ENCODE results near the gene DENND1A. TPM values are rescaled to one million over a fixed set of nuclear protein-coding genes. Genes with fewer than 3 reads are reported as not detected.

DENND1A gene
- total and polyA plus RNA-seq, 2 donors = 6.7 to 9.2 TPM

GRCh38 chr9:123925819-123926218 lies 4.1 kb downstream of the DENND1A start:
- H3K9me3 ChIP-seq (ENCODE audit: control insufficient read depth in 2 of 2, insufficient read depth in 1 of 2, low read length in 1 of 2) = no peaks in the 10 kb centered on the region
- WGBS = 31% methylated on average over 2 of the region's 2 CpGs
- no peaks in the 10 kb centered on the region for H3K36me3 ChIP-seq (ENCODE audit: control insufficient read depth in 2 of 2, insufficient read depth in 2 of 2, low read length in 1 of 2)
- H3K27ac ChIP-seq (ENCODE audit: low read depth in 1 of 2, low read length in 1 of 2) = no peak overlapping the region
- H3K4me3 ChIP-seq (ENCODE audit: low read length in 2 of 2) = no peak overlapping the region
- H3K27me3 ChIP-seq (ENCODE audit: control insufficient read depth in 2 of 2, insufficient read depth in 1 of 2, low read length in 1 of 2) = peaks cover 0 to 6% of the 10 kb centered on the region in 2 donors
- peaks cover 14 to 29% of the 10 kb centered on the region in 2 donors for H3K4me1 ChIP-seq (ENCODE audit: control insufficient read depth in 2 of 2, insufficient read depth in 2 of 2, low read length in 2 of 2)
- no peak for DNase-seq (ENCODE audit: low read depth in 6 of 9, low spot score in 9 of 9)

DNA sequence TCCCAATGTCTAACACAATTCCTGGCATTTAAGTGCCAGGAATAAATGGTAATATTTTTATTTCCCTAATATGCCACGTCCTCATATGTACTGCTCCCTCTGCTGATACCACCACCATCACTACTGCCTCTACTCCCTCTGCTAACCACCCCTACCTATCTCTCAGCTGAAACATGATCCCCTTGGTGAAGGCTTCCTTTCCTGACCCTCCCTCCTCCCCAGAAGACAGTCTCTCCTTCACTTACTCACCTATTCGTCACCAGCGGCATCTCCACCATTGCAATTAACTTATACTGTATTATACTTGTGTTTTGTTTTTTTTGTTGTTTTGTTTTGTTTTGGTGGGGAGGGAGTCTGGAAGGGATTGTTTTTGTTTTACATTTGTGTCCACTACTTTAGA lies 4.8 kb downstream of the DENND1A start:
- no peak for DNase-seq (ENCODE audit: low read depth in 6 of 9, low spot score in 9 of 9)
- peaks cover 14 to 26% of the 10 kb centered on the region in 2 donors for H3K4me1 ChIP-seq (ENCODE audit: control insufficient read depth in 2 of 2, insufficient read depth in 2 of 2, low read length in 2 of 2)
- H3K27ac ChIP-seq (ENCODE audit: low read depth in 1 of 2, low read length in 1 of 2) = no peak overlapping the region
- no peak overlapping the region for H3K4me3 ChIP-seq (ENCODE audit: low read length in 2 of 2)
- peaks cover 0 to under 1% of the 10 kb centered on the region in 2 donors for H3K27me3 ChIP-seq (ENCODE audit: control insufficient read depth in 2 of 2, insufficient read depth in 1 of 2, low read length in 1 of 2)
- WGBS = 97% methylated on average over 3 of the region's 3 CpGs
- no peaks in the 10 kb centered on the region for H3K36me3 ChIP-seq (ENCODE audit: control insufficient read depth in 2 of 2, insufficient read depth in 2 of 2, low read length in 1 of 2)
- no peaks in the 10 kb centered on the region for H3K9me3 ChIP-seq (ENCODE audit: control insufficient read depth in 2 of 2, insufficient read depth in 1 of 2, low read length in 1 of 2)

GRCh38 chr9:123924727-123925126 lies 5.2 kb downstream of the DENND1A start:
- 98% methylated on average over 5 of the region's 5 CpGs for WGBS
- Histone ChIP-seq H3K4me1 (ENCODE audit: control insufficient read depth in 2 of 2, insufficient read depth in 2 of 2, low read length in 2 of 2) (peaks cover 14 to 25% of the 10 kb centered on the region in 2 donors), H3K9me3 (ENCODE audit: control insufficient read depth in 2 of 2, insufficient read depth in 1 of 2, low read length in 1 of 2) (no peaks in the 10 kb centered on the region), H3K4me3 (ENCODE audit: low read length in 2 of 2) (no peak overlapping the region), H3K27me3 (ENCODE audit: control insufficient read depth in 2 of 2, insufficient read depth in 1 of 2, low read length in 1 of 2) (no peaks in the 10 kb centered on the region), H3K27ac (ENCODE audit: low read depth in 1 of 2, low read length in 1 of 2) (no peak overlapping the region), H3K36me3 (ENCODE audit: control insufficient read depth in 2 of 2, insufficient read depth in 2 of 2, low read length in 1 of 2) (no peaks in the 10 kb centered on the region)
- DNase-seq (ENCODE audit: low read depth in 6 of 9, low spot score in 9 of 9) = no peak

DNA sequence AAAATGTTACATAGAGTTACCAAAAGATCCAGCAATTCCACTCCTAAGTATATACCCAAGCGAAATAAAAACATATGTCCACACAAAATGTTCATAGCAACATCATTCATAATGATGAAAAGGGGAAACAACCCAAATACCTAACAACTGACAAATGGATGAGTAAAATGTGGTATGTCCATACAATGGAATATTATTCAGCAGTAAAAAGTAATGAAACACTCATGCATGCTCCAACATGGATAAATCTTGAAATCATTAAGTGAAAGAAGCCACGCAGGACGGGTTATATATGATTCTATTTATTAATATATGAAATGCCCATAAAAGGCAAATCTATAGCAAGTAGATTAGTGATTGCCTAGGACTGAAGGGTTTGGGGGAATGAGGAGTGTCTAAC lies 6.0 kb downstream of the DENND1A start:
- DNase-seq (ENCODE audit: low read depth in 6 of 9, low spot score in 9 of 9) = no peak
- 92% methylated on average over 3 of the region's 3 CpGs for WGBS
- H3K27ac ChIP-seq (ENCODE audit: low read depth in 1 of 2, low read length in 1 of 2) = no peak overlapping the region
- H3K27me3 ChIP-seq (ENCODE audit: control insufficient read depth in 2 of 2, insufficient read depth in 1 of 2, low read length in 1 of 2) = no peaks in the 10 kb centered on the region
- no peaks in the 10 kb centered on the region for H3K9me3 ChIP-seq (ENCODE audit: control insufficient read depth in 2 of 2, insufficient read depth in 1 of 2, low read length in 1 of 2)
- H3K4me3 ChIP-seq (ENCODE audit: low read length in 2 of 2) = no peak overlapping the region
- H3K4me1 ChIP-seq (ENCODE audit: control insufficient read depth in 2 of 2, insufficient read depth in 2 of 2, low read length in 2 of 2) = peaks cover 9 to 21% of the 10 kb centered on the region in 2 donors
- H3K36me3 ChIP-seq (ENCODE audit: control insufficient read depth in 2 of 2, insufficient read depth in 2 of 2, low read length in 1 of 2) = no peaks in the 10 kb centered on the region

DNA sequence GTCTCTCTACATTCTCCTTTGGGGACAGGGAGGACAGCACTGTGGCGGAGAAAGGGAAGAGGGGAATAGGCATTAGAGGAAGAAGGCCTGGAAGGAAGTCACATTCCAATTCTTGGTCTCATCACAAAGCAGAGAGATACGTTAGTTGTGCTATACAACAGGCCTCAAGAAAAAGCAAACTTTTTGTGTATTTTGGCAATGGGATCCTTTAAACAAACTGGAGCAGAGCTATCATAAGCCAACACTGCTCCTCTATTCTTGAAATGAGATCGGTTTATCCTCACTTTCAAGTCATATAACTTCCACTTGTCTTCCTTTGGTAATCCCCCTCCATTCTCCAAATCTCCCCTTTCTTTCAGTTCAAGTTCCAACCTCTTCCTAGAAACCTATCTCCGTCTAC lies 6.5 kb downstream of the DENND1A start:
- WGBS = 83% methylated on average over 4 of the region's 4 CpGs
- no peak overlapping the region for H3K27ac ChIP-seq (ENCODE audit: low read depth in 1 of 2, low read length in 1 of 2)
- peaks cover 8 to 16% of the 10 kb centered on the region in 2 donors for H3K4me1 ChIP-seq (ENCODE audit: control insufficient read depth in 2 of 2, insufficient read depth in 2 of 2, low read length in 2 of 2)
- H3K27me3 ChIP-seq (ENCODE audit: control insufficient read depth in 2 of 2, insufficient read depth in 1 of 2, low read length in 1 of 2) = no peaks in the 10 kb centered on the region
- no peak overlapping the region for H3K4me3 ChIP-seq (ENCODE audit: low read length in 2 of 2)
- H3K36me3 ChIP-seq (ENCODE audit: control insufficient read depth in 2 of 2, insufficient read depth in 2 of 2, low read length in 1 of 2) = no peaks in the 10 kb centered on the region
- no peak for DNase-seq (ENCODE audit: low read depth in 6 of 9, low spot score in 9 of 9)
- H3K9me3 ChIP-seq (ENCODE audit: control insufficient read depth in 2 of 2, insufficient read depth in 1 of 2, low read length in 1 of 2) = no peaks in the 10 kb centered on the region

DNA sequence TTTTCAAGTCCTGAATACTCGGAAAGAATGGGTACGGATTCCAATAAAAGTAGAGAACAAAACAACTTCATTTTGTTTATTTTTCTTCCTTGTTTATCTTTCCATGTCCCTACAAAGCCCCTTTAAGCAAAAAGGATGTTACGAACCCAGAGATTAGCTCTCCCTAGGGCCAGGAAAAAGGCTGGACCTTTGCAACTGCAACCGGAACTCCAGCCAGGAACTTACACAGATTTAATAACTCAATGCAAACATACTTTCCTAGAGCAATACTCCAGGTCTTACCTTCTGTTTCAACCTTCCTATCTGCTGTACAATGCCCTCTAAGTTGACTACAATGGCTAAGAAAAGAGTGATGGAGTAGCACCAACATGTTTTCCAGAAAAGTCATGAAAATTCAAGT lies 7.0 kb downstream of the DENND1A start:
- WGBS = 97% methylated on average over 4 of the region's 4 CpGs
- DNase-seq (ENCODE audit: low read depth in 6 of 9, low spot score in 9 of 9) = no peak
- Histone ChIP-seq H3K27ac (ENCODE audit: low read depth in 1 of 2, low read length in 1 of 2) (no peak overlapping the region), H3K4me3 (ENCODE audit: low read length in 2 of 2) (no peak overlapping the region), H3K9me3 (ENCODE audit: control insufficient read depth in 2 of 2, insufficient read depth in 1 of 2, low read length in 1 of 2) (no peaks in the 10 kb centered on the region), H3K4me1 (ENCODE audit: control insufficient read depth in 2 of 2, insufficient read depth in 2 of 2, low read length in 2 of 2) (peaks cover 8 to 16% of the 10 kb centered on the region in 2 donors), H3K27me3 (ENCODE audit: control insufficient read depth in 2 of 2, insufficient read depth in 1 of 2, low read length in 1 of 2) (no peaks in the 10 kb centered on the region), H3K36me3 (ENCODE audit: control insufficient read depth in 2 of 2, insufficient read depth in 2 of 2, low read length in 1 of 2) (no peaks in the 10 kb centered on the region)

DNA sequence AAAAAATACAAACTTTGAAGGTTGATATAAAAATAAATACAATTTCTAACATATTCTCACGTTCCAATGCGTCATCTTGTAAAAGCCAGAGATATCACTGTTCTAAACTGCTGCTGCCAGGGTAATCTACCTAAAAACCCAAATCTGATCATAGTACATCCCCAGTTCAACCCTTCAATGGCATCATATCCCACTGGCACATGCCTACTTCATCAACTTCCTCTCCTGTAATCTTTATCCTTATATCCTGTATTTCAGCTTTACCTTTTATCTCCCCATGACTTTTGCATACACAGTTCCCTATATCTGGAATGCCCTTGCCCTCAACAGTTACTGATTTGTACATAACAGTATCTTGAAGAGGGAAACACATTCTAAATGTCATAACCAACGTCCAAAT lies 7.5 kb downstream of the DENND1A start:
- no peak for DNase-seq (ENCODE audit: low read depth in 6 of 9, low spot score in 9 of 9)
- Histone ChIP-seq H3K4me3 (ENCODE audit: low read length in 2 of 2) (no peak overlapping the region), H3K36me3 (ENCODE audit: control insufficient read depth in 2 of 2, insufficient read depth in 2 of 2, low read length in 1 of 2) (no peaks in the 10 kb centered on the region), H3K27me3 (ENCODE audit: control insufficient read depth in 2 of 2, insufficient read depth in 1 of 2, low read length in 1 of 2) (no peaks in the 10 kb centered on the region), H3K4me1 (ENCODE audit: control insufficient read depth in 2 of 2, insufficient read depth in 2 of 2, low read length in 2 of 2) (peaks cover 6 to 13% of the 10 kb centered on the region in 2 donors), H3K9me3 (ENCODE audit: control insufficient read depth in 2 of 2, insufficient read depth in 1 of 2, low read length in 1 of 2) (no peaks in the 10 kb centered on the region), H3K27ac (ENCODE audit: low read depth in 1 of 2, low read length in 1 of 2) (no peak overlapping the region)
- WGBS = 82% methylated on average over 3 of the region's 3 CpGs

DNA sequence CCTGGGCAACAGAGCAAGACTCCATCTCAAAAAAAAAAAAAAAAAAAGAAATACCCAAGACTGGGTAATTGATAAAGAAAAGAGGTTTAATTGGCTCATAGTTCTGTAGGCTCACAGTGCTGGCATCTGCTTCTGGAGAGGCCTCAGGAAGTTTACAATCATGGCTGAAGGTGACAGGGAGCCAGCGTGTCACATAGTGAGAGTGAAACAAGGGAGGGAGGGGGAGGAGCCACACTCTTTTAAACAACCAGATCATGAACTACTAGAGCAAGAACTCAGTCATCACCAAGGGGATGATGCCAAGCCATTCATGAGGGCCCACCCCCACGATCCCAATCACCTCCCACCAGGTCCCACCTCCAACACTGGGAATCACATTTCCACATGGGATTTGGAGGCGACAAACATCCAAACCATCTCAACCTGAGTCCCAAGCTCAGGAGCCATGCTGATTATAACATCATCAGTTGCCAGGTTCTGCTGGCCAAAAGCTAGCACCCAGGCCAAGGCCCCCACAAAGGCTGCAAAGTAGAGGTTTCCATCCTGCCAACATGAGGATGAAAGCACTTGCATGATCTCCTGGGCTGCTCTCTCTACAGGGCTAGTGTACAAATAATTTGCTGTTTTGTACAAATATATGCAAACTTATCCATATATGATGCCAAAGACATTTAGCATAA lies 15.3 kb downstream of the DENND1A start:
- no peak overlapping the region for H3K27ac ChIP-seq (ENCODE audit: low read depth in 1 of 2, low read length in 1 of 2)
- no peak for DNase-seq (ENCODE audit: low read depth in 6 of 9, low spot score in 9 of 9)
- no peaks in the 10 kb centered on the region for H3K36me3 ChIP-seq (ENCODE audit: control insufficient read depth in 2 of 2, insufficient read depth in 2 of 2, low read length in 1 of 2)
- H3K9me3 ChIP-seq (ENCODE audit: control insufficient read depth in 2 of 2, insufficient read depth in 1 of 2, low read length in 1 of 2) = peaks cover 0 to 4% of the 10 kb centered on the region in 2 donors
- no peak overlapping the region for H3K4me3 ChIP-seq (ENCODE audit: low read length in 2 of 2)
- 95% methylated on average over 3 of the region's 3 CpGs for WGBS
- H3K27me3 ChIP-seq (ENCODE audit: control insufficient read depth in 2 of 2, insufficient read depth in 1 of 2, low read length in 1 of 2) = no peaks in the 10 kb centered on the region
- H3K4me1 ChIP-seq (ENCODE audit: control insufficient read depth in 2 of 2, insufficient read depth in 2 of 2, low read length in 2 of 2) = no peaks in the 10 kb centered on the region

DNA sequence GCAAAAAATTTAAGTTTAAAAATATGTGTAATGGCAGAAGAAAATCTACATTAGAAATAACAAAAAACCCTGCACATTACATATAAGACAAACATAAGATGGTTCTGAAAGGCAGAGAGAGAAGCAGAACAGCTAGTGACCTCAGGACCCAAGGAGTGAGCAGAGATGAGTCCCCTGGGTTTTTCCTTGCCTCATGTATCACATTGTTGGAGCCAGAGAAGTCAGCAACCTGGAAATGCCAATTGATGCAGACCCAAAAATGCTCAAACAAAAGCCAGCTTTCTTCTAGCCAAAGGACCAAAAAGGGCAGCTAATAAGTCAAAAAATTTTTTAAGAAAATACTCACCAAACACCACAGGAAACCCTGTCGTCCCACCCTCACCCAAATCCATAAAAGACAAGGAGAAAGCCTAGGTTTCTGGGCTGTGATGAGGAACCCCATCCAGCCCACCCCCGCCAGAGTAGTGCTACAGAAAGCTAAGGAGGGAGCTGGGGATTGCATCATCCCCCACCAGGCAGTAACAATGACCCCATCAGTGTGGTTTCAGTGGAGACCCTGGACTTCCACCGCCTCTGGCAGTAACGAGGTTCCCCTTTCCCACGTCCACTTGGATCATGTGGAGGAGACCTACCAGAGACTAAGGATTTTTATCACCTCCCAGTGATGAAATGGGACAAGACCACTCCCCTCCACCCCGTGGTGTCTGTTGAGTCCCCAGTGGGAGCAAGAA lies 17.6 kb downstream of the DENND1A start:
- 95% methylated on average over 6 of the region's 6 CpGs for WGBS
- Histone ChIP-seq H3K36me3 (ENCODE audit: control insufficient read depth in 2 of 2, insufficient read depth in 2 of 2, low read length in 1 of 2) (no peaks in the 10 kb centered on the region), H3K4me3 (ENCODE audit: low read length in 2 of 2) (no peak overlapping the region), H3K27me3 (ENCODE audit: control insufficient read depth in 2 of 2, insufficient read depth in 1 of 2, low read length in 1 of 2) (no peaks in the 10 kb centered on the region), H3K4me1 (ENCODE audit: control insufficient read depth in 2 of 2, insufficient read depth in 2 of 2, low read length in 2 of 2) (no peaks in the 10 kb centered on the region), H3K27ac (ENCODE audit: low read depth in 1 of 2, low read length in 1 of 2) (no peak overlapping the region), H3K9me3 (ENCODE audit: control insufficient read depth in 2 of 2, insufficient read depth in 1 of 2, low read length in 1 of 2) (peaks cover 0 to 4% of the 10 kb centered on the region in 2 donors)
- no peak for DNase-seq (ENCODE audit: low read depth in 6 of 9, low spot score in 9 of 9)
